ENCODE results near the gene CCDC85C. TPM values are rescaled to one million over a fixed set of nuclear protein-coding genes. Genes with fewer than 3 reads are reported as not detected.
A peak's percentile ranks its signal among the peaks of the same experiment; 100 is the strongest.

The CCDC85C gene
- total and polyA plus RNA-seq, 2 of the 4 experiments (the other 2 are of a cell fraction): 16.0 to 19.0 TPM

- CTCF ChIA-PET: interaction anchor here (0.6 to 0.9 kb wide), 2 partner anchors 34 to 49 kb away, joined by 3 to 4 read pairs; no protein-coding TSS in a partner anchor
- Histone ChIP-seq H3K18ac (ENCODE audit: low read depth, low read length) (peak overlapping the region; percentile 48), H2BK5ac (ENCODE audit: low read depth, low read length, poor library complexity, severe bottlenecking) (peak overlapping the region; percentile 87), H3K79me1 (ENCODE audit: low read depth in 1 of 2, low read length in 2 of 2) (peaks cover 48 to 93% of the 10 kb centered on the region in 2 experiments), H3K4me3 (ENCODE audit: insufficient read depth, low read depth, low read length) (no peak overlapping the region), H3K9me1 (ENCODE audit: insufficient read depth, low read length) (peaks cover 58% of the 10 kb centered on the region), H2AK9ac (replicated peaks; ENCODE audit: low read depth, low read length, poor library complexity) (peak overlapping the region; percentile 98), H3K56ac (ENCODE audit: extremely low read depth, insufficient read depth, low read length) (peak overlapping the region; percentile 61; the same call in 1 of the 2 replicates), H4K8ac (ENCODE audit: low read depth in 2 of 2, low read length in 2 of 2) (peak overlapping the region; percentile 58 to 61), H4K91ac (ENCODE audit: insufficient read depth, low read depth, low read length) (peak overlapping the region; percentile 97), H4K20me1 (ENCODE audit: insufficient read depth, low read length) (peaks cover 17% of the 10 kb centered on the region), H3K36me3 (ENCODE audit: control insufficient read depth, insufficient read depth, low read length) (no peaks in the 10 kb centered on the region), H3K23ac (ENCODE audit: low read depth, low read length) (0 out of 2 replicates have a peak overlapping the region, but pooled peaks have one; percentile 22), H3K14ac (replicated peaks; ENCODE audit: low read depth, low read length) (peak overlapping the region; percentile 82), H2BK15ac (ENCODE audit: low read depth, low read length) (peak overlapping the region; percentile 75; the same call in 2 of the 3 replicates), H3K27ac (ENCODE audit: insufficient read depth, low read length) (peak overlapping the region; percentile 48; the same call in 1 of the 2 replicates), H3K4ac (ENCODE audit: low read depth, low read length) (peak overlapping the region; percentile 89), H3K4me1 (ENCODE audit: control insufficient read depth, insufficient read depth, low read length) (peaks cover 63% of the 10 kb centered on the region), H2AK5ac (ENCODE audit: low read depth, low read length) (peak overlapping the region; percentile 96), H3K4me2 (ENCODE audit: low read depth, low read length) (no peak overlapping the region), H3K27me3 (ENCODE audit: control insufficient read depth, insufficient read depth, low read length) (no peaks in the 10 kb centered on the region), H2BK20ac (ENCODE audit: low read depth, low read length) (peak overlapping the region; percentile 75), H3K9me3 (ENCODE audit: control insufficient read depth, insufficient read depth, low read length) (no peaks in the 10 kb centered on the region), H2AFZ (replicated peaks; ENCODE audit: low read length, poor library complexity) (peak overlapping the region; percentile 85), H4K5ac (ENCODE audit: low read depth, low read length) (peak overlapping the region; percentile 0; the same call in 1 of the 2 replicates), H2BK120ac (ENCODE audit: low read depth, low read length) (peak overlapping the region; percentile 88), H3K9ac (ENCODE audit: low read depth, low read length) (no peak overlapping the region)
- POLR2A ChIA-PET (ENCODE audit: unreplicated experiment): no interaction called here
- TF ChIP-seq POLR2A (IDR thresholded peaks at IDR 0.05; ENCODE audit: low read depth, low read length) (no peak), RFX5 (IDR thresholded peaks at IDR 0.05; ENCODE audit: low read depth, low read length) (no peak), SMC3 (IDR thresholded peaks at IDR 0.05; ENCODE audit: low read depth, low read length) (no peak)
- no TSS peak for BruUV-seq (replicated peaks)
- DNase-seq: no peak
- ATAC-seq (ENCODE audit: low read depth): peak; percentile 4; the same call in 1 of the 2 replicates
- WGBS, 2 experiments (ENCODE audit: extremely low coverage in 2 of 2, insufficient read length in 1 of 2): 80% methylated on average over 1 of the region's 11 CpGs; no CpG with 5 or more reads in 1 of the 2 experiments
- dilution Hi-C loops (cut with HindIII; ENCODE audit: low sequenced_read_pairs, unreplicated experiment) (no loop called here), in situ Hi-C loops (cut with MboI; ENCODE audit: low sequenced_read_pairs) (no loop called here), intact Hi-C loops (cut with micrococcal nuclease) (no loop called here)
These were observed 24.7 kb downstream of the CCDC85C start for GRCh38 chr14:99579120-99579836.
